ENCODE measurements around the gene RNF208.

Gene RNF208

DNA sequence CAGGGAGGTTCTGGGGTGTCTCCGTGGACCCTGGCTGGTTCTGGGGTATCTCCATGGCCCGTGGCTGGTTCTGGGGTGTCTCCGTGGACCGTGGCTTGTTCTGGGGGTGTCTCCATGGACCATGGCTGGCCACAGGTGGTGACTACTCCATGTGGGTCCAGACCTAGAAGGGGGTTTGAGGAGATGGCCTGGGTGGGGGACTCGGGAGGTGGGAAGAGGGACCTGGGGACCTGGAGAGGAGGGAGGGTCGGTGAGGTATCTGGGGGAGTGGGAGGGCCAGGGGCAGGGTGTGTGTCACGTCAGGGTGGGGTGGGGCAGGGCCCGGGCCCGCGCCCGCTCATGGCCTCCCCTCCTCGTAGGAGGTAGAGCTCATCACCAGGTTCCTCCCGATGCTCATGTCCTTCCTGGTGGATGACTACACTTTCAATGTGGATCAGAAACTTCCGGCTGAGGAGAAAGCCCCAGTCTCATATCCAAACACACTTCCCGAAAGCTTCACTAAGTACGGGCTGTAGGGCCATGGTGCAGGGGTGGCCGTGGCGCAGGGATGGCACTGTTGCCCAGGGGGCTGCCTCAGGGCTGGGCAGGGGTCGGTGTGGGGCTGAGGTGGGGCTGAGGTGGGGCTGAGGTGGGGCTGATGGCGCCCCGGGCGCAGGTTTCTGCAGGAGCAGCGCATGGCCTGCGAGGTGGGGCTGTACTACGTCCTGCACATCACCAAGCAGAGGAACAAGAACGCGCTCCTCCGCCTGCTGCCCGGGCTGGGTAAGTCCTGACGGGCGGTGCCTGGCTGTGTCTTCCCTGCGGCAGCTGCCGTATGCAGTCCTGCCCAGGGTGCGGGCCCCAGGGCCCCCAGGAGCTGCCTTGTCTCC lies 44.8 kb upstream of the RNF208 start:
- H3K4me3 ChIP-seq (ENCODE audit: low read depth, low read length), result no peak overlapping the region
- TF ChIP-seq, protein P1, sequence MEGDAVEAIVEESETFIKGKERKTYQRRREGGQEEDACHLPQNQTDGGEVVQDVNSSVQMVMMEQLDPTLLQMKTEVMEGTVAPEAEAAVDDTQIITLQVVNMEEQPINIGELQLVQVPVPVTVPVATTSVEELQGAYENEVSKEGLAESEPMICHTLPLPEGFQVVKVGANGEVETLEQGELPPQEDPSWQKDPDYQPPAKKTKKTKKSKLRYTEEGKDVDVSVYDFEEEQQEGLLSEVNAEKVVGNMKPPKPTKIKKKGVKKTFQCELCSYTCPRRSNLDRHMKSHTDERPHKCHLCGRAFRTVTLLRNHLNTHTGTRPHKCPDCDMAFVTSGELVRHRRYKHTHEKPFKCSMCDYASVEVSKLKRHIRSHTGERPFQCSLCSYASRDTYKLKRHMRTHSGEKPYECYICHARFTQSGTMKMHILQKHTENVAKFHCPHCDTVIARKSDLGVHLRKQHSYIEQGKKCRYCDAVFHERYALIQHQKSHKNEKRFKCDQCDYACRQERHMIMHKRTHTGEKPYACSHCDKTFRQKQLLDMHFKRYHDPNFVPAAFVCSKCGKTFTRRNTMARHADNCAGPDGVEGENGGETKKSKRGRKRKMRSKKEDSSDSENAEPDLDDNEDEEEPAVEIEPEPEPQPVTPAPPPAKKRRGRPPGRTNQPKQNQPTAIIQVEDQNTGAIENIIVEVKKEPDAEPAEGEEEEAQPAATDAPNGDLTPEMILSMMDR (IDR thresholded peaks at IDR 0.05; ENCODE audit: insufficient read depth, low read depth, low read length, missing control alignments), result no peak
- no peak for DNase-seq (ENCODE audit: low read depth)

DNA sequence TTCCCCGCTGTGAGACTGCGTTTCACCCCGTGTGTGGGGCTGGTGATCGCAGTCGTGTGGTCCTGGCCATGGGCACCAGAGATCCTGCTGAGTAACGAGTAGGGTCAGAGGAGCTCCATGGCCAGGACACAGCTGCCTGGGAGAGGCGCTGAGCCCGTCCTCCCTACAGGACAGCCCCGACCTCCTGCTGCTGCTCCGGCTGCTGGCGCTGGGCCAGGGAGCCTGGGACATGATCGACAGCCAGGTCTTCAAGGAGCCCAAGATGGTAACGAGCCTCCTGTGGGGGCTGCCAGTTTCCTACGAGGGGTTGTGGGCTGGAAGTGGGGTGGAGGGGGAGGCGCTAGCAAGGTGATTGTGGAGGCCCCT lies 44.1 kb upstream of the RNF208 start:
- H3K4me3 ChIP-seq (ENCODE audit: low read depth, low read length), result no peak overlapping the region
- TF ChIP-seq, protein P1 (IDR thresholded peaks at IDR 0.05; ENCODE audit: insufficient read depth, low read depth, low read length, missing control alignments), result no peak
- no peak for DNase-seq (ENCODE audit: low read depth)

DNA sequence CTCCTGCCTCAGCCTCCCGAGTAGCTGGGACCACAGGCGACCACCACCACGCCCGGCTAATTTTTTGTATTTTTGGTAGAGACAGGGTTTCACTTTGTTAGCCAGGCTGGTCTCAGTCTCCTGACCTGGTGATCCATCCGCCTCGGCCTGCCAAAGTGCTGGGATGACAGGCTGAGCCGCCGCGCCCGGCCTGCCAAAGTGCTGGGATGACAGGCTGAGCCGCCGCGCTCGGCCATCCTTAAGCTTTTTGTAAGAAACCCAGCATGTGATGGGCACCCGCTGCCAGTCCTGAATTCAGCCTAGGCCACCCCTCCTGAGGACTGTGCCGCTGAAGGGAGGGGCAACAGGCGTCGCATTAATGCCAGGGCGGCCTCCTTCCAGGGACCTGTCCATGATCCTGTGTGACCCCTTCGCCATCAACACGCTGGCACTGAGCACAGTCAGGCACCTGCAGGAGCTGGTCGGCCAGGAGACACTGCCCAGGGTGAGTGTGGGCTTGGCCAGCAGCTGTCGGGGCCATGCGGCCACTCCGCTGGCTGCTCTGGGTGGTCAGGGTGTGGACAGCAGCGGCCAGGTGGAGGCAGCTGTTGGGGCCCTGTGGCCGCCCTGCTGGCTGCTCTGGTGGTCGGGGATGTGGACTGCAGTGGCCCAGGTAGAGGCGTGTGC lies 43.6 kb upstream of the RNF208 start:
- DNase-seq (ENCODE audit: low read depth), result no peak
- no peak overlapping the region for H3K4me3 ChIP-seq (ENCODE audit: low read depth, low read length)
- TF ChIP-seq, protein P1 (IDR thresholded peaks at IDR 0.05; ENCODE audit: insufficient read depth, low read depth, low read length, missing control alignments), result no peak

DNA sequence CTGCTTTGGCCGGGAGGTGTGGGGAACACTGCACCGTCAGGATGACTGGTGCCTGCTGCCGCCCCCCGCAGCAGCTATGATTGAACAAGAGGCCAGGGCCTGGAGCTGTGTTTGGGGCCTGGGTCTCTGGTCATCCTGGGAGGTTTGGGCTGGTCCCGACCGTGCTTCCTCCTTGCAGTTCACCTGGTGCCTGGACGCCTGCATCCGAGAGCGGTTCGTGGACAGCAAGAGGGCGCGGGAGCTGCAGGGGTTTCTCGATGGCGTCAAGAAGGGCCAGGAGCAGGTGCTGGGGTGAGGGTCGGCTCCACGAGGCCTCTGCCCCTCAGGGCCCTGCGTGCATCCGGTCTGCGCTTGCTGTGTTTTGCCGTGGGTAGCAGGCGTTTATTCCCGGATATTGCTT lies 42.0 kb upstream of the RNF208 start:
- H3K4me3 ChIP-seq (ENCODE audit: low read depth, low read length), result no peak overlapping the region
- TF ChIP-seq, protein P1 (IDR thresholded peaks at IDR 0.05; ENCODE audit: insufficient read depth, low read depth, low read length, missing control alignments), result no peak
- no peak for DNase-seq (ENCODE audit: low read depth)

DNA sequence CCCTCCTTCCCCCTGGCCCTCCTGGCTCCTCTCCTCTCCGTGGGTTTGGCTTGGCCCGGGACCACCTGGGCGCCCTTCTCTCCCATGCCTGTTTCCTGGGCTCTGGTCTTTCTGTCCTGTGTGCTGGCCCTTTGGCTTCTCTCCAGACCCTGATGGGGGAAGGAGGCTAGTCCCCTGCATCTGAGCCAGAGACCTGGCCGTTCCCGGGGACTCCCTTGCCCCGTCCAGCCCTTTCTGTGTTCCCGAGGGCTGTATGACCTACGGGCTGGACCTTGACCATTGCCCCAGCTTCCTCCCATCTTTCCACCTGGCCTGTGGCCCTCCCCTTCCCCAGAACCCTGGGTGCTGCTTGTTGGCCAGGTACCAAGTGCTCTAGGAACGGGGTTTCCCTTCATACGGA lies 41.5 kb upstream of the RNF208 start:
- TF ChIP-seq, protein P1 (IDR thresholded peaks at IDR 0.05; ENCODE audit: insufficient read depth, low read depth, low read length, missing control alignments), result no peak
- no peak overlapping the region for H3K4me3 ChIP-seq (ENCODE audit: low read depth, low read length)
- no peak for DNase-seq (ENCODE audit: low read depth)

DNA sequence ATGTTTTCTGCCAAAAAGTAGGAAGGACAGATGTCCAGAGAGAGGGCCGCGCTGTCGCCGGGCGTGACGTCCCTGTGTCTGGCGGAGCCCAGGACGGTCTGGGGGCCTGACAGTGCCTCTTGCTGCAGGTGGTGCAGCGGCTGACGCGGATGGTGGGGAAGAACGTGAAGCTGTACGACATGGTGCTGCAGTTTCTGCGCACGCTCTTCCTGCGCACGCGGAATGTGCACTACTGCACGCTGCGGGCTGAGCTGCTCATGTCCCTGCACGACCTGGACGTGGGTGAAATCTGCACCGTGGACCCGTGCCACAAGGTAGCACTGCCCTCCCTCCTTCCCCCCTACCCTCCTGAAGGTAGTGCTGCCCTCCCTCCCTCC lies 40.9 kb upstream of the RNF208 start:
- DNase-seq (ENCODE audit: low read depth), result no peak
- H3K4me3 ChIP-seq (ENCODE audit: low read depth, low read length), result no peak overlapping the region
- TF ChIP-seq, protein P1 (IDR thresholded peaks at IDR 0.05; ENCODE audit: insufficient read depth, low read depth, low read length, missing control alignments), result no peak
